ENCODE results near the gene IPO11.

The IPO11 gene

DNA sequence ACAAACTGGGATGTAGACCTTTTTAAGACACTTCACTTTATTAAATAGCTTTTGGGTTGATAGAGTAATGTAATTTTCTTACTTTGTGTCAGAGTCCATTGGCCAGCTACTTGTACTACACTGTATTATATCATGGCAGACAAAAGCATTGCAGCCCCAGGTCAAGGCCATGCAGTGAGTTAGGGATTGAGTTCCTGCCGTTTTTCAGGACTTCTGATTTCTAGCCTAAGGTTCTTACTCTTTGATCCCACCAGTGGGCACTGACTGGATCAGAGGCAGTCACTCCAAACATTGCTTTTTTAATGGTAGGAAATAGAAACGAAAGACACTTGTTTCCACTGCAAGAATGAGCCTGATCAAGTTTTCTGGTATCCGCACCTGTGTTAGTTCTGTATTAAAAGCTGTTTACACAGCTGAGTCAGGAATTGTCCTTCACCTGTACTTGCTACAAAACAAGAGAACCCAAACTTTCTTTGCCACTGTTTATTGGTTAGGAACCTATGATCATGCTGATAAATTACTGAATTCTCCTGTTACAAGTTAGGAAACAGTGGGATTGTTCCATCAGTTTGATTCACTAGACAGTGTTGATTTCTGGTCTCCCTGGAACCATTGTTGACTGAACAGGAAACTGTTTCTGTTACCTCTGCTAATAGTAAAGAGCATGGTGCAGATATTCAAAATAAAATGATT lies 188.1 kb downstream of the IPO11 start:
- TF ChIP-seq, protein P1, sequence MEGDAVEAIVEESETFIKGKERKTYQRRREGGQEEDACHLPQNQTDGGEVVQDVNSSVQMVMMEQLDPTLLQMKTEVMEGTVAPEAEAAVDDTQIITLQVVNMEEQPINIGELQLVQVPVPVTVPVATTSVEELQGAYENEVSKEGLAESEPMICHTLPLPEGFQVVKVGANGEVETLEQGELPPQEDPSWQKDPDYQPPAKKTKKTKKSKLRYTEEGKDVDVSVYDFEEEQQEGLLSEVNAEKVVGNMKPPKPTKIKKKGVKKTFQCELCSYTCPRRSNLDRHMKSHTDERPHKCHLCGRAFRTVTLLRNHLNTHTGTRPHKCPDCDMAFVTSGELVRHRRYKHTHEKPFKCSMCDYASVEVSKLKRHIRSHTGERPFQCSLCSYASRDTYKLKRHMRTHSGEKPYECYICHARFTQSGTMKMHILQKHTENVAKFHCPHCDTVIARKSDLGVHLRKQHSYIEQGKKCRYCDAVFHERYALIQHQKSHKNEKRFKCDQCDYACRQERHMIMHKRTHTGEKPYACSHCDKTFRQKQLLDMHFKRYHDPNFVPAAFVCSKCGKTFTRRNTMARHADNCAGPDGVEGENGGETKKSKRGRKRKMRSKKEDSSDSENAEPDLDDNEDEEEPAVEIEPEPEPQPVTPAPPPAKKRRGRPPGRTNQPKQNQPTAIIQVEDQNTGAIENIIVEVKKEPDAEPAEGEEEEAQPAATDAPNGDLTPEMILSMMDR (IDR thresholded peaks at IDR 0.05; ENCODE audit: low read depth, low read length, missing control alignments): no peak
- DNase-seq (ENCODE audit: low read depth): no peak
- no peak overlapping the region for H3K4me3 ChIP-seq (ENCODE audit: low read depth, low read length)

DNA sequence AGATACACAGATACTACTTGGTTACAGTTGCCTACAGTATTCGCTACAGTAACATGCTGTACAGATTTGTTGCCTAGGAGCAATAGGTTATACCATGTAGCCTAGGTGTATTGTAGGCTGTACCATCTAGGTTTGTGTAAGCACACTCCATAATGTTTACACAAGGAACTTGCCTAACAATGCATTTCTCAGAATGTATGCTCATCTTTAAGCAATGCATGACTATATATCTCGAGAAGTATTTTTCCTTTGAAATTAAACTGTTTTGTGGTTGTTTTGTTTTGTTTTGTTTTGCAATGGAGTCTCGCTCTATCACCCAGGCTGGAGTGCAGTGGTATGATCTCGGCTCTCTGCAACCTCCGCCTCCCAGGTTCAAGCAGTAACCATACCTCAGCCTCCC lies 191.4 kb downstream of the IPO11 start:
- no peak for DNase-seq (ENCODE audit: low read depth)
- TF ChIP-seq, protein P1 (IDR thresholded peaks at IDR 0.05; ENCODE audit: low read depth, low read length, missing control alignments): no peak
- H3K4me3 ChIP-seq (ENCODE audit: low read depth, low read length): no peak overlapping the region

DNA sequence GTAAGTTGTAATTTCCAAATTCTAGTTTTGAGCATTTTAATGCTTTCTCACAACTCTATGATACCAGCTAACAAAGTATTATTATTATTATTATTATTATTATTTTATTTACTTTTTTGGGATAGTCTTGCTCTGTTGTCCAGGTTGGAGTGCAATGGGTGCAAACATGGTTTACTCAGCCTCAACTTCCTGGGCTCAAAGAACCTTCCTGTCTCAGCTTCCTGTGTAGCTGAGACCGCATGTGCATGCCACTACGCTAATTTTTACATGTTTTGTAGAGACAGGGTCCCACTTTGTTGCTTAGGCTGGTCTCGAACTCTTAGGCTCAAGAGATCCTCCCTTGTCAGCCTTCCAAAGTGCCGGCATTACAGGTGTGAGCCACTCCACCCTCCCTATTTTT lies 193.1 kb downstream of the IPO11 start:
- TF ChIP-seq, protein P1 (IDR thresholded peaks at IDR 0.05; ENCODE audit: low read depth, low read length, missing control alignments): no peak
- DNase-seq (ENCODE audit: low read depth): no peak
- H3K4me3 ChIP-seq (ENCODE audit: low read depth, low read length): no peak overlapping the region

DNA sequence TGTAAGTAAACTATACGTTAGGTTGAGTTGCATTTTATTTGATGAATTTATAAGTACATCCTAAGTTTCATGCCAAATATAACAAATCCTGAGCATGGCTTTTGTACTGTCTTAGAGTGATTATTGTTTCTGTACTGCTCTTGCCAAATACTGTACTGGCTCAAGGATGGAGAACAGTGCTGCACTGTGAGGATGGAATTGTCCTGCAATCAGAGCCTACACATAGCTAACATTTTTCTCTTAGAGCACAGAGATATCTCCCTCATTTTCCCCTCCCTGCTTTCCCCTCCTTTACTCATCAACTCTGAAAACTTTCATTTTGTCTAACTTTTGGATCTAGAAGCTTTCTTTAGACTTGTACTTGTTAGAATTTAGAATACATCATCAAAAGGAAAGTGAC lies 194.3 kb downstream of the IPO11 start:
- TF ChIP-seq, protein P1 (IDR thresholded peaks at IDR 0.05; ENCODE audit: low read depth, low read length, missing control alignments): no peak
- DNase-seq (ENCODE audit: low read depth): no peak
- no peak overlapping the region for H3K4me3 ChIP-seq (ENCODE audit: low read depth, low read length)

DNA sequence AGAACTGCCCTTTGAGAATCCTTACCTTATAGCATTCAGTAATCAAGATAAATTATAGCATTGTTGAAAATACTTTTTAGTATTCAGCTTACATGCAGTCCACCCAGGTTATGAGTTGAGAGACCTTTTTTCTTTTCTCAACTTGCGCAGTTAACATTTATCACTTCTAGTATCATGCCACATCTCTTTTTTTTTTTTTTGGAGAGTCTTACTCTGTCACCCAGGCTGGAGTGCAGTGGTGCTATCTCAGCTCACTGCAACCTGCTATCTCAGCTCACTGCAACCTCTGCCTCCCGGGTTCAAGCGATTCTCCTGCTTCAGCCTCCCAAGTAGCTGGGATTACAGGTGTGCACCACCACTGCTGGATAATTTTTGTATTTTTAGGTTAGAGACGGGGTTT lies 195.1 kb downstream of the IPO11 start:
- DNase-seq (ENCODE audit: low read depth): no peak
- no peak overlapping the region for H3K4me3 ChIP-seq (ENCODE audit: low read depth, low read length)
- TF ChIP-seq, protein P1 (IDR thresholded peaks at IDR 0.05; ENCODE audit: low read depth, low read length, missing control alignments): no peak

DNA sequence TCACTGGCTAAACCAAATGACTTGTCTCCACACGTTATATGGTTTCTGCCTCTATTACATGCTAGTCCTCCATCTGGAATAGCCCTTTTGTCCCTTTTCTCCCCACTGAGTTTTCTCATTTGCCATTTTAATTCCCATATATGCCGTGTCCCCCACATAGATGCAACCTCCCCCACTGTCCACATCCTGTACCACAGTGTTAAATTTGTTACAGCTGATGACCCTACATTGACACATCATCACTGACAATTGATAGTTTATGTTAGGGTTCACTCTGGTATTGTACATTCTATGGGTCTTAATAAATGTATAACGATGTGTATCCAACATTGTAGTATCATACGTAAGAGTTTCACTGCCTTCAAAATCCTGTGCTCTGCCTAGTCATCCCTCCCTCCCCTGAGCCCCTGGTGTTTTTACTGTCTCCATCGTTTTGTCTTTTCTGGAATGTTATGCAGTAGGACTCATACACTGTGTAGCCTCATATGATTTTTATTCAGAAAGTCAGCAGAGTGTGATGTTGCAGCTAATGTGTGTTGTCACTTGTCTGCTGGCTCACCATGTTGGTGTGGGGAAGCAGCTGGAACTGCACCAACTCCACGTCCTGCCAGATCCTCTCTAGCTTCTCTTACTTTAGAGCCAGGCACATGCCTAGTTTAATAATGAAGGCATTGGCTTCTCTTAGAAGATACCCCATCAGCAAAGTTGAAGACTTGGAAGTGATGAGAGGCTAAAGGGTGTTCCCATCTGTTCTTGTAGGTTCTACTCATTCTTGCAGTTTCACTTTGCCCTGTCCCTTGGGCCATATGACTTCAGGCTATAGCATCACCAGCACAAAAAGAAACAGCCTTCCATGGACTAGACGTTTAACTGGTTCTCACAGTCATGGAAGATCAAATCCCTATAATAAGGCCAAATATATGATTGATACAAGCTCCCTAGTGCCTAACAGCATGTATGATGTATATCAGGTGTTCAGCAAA lies 196.3 kb downstream of the IPO11 start:
- no peak for DNase-seq (ENCODE audit: low read depth)

More for the DNA sequence above, 196.3 kb downstream of the IPO11 start:
- TF ChIP-seq, protein P1 (IDR thresholded peaks at IDR 0.05; ENCODE audit: low read depth, low read length, missing control alignments): no peak
- H3K4me3 ChIP-seq (ENCODE audit: low read depth, low read length): no peak overlapping the region

Data from GM12864 (cell line).